T-cell (primary cell): ENCODE data around the gene SCNN1G. TPM values are rescaled to one million over a fixed set of nuclear protein-coding genes. Genes with fewer than 3 reads are reported as not detected.
A peak's percentile ranks its signal among the peaks of the same experiment; 100 is the strongest.

Experiments used
- ATAC-seq, 4 experiments: fragments of 200-7000 bp in 3 of 4; fragments of 150-1000 bp in 1 of 4; cut with Tn5 transposase; replicated peaks in 1 of 4; 1 replicate in 3 of 4; 2 replicates in 1 of 4; pipeline ENCODE4 v1.10.0; 2021; ENCODE audit warnings: moderate library complexity in 3 of 4, mild to moderate bottlenecking in 2 of 4, moderate number of reproducible peaks in 1 of 4
- CTCF ChIA-PET, 2 donors: fragments of 300-600 bp; sonication (Branson Sonifier 250); formaldehyde crosslinking; loops; one replicate each; lab custom pipeline; 2022; ENCODE audit warnings: antibody characterized with exemption in 2 of 2; lab: Charles Lee
- POLR2A ChIA-PET, 2 donors: fragments of 300-600 bp; sonication (Branson Sonifier 250); formaldehyde crosslinking; loops; one replicate each; lab custom pipeline; 2022; ENCODE audit warnings: antibody characterized with exemption in 2 of 2; lab: Charles Lee
- DNase-seq, 35 experiments: peaks; one replicate each; pipeline versions ENCODE4 v3.0.0 to v3.0.0-alpha.2; 2013 to 2023
- H3K27ac ChIP-seq: one replicate; pipeline ENCODE4 v1.5.1; 2013; ENCODE audit warnings: low read length
- H3K27me3 ChIP-seq, 2 experiments: replicated peaks in 1 of 2; 1 replicate in 1 of 2; 2 replicates in 1 of 2; pipeline versions ENCODE4 v1.6.1 to v1.7.0; 2013; ENCODE audit warnings: low read length in 1 of 2, mixed read lengths in 1 of 2; ENCODE audit not compliant: control insufficient read depth in 2 of 2, insufficient read depth in 2 of 2; ENCODE audit errors: extremely low read depth in 1 of 2
- H3K36me3 ChIP-seq, 2 donors: 1 replicate in 1 of 2; 2 replicates in 1 of 2; pipeline versions ENCODE4 v1.6.1 to v1.7.0; 2013; ENCODE audit warnings: low read length in 1 of 2; ENCODE audit not compliant: control insufficient read depth in 2 of 2, insufficient read depth in 1 of 2; ENCODE audit errors: extremely low read depth in 1 of 2
- H3K4me1 ChIP-seq, 2 experiments: 1 replicate in 1 of 2; 2 replicates in 1 of 2; pipeline versions ENCODE4 v1.6.1 to v1.7.0; 2013; ENCODE audit warnings: low read length in 2 of 2, mixed read lengths in 1 of 2; ENCODE audit not compliant: insufficient read depth in 2 of 2, control insufficient read depth in 1 of 2; ENCODE audit errors: extremely low read depth in 1 of 2
- H3K4me3 ChIP-seq, 2 donors: 1 replicate in 1 of 2; 2 replicates in 1 of 2; pipeline versions ENCODE4 v1.5.1 to v1.7.0; 2013; ENCODE audit warnings: mild to moderate bottlenecking in 2 of 2, low read length in 1 of 2, moderate library complexity in 1 of 2; ENCODE audit not compliant: control insufficient read depth in 1 of 2; ENCODE audit errors: extremely low read depth in 1 of 2
- H3K9me3 ChIP-seq: 2 replicates; pipeline ENCODE4 v1.7.0; 2013
- H3K27ac Mint-ChIP-seq, 2 donors: one replicate each; pipeline ENCODE4 v1.8.0; 2020 to 2021; ENCODE audit warnings: mild to moderate bottlenecking in 2 of 2, mixed read lengths in 2 of 2
- H3K27me3 Mint-ChIP-seq, 2 donors: one replicate each; pipeline ENCODE4 v1.8.0; 2021 to 2022; ENCODE audit warnings: mixed read lengths in 2 of 2
- H3K36me3 Mint-ChIP-seq: one replicate; pipeline ENCODE4 v1.8.0; 2021; ENCODE audit warnings: mixed read lengths
- H3K4me1 Mint-ChIP-seq, 3 donors: one replicate each; pipeline ENCODE4 v1.8.0; 2020 to 2022; ENCODE audit warnings: mixed read lengths in 3 of 3, mild to moderate bottlenecking in 1 of 3
- H3K4me3 Mint-ChIP-seq, 3 donors: one replicate each; pipeline ENCODE4 v1.8.0; 2020 to 2022; ENCODE audit warnings: mild to moderate bottlenecking in 3 of 3, mixed read lengths in 3 of 3, moderate library complexity in 3 of 3
- H3K9me3 Mint-ChIP-seq, 3 donors: one replicate each; pipeline ENCODE4 v1.8.0; 2020 to 2022; ENCODE audit warnings: mixed read lengths in 3 of 3
- WGBS: methylation state at CpG from one replicate; pipeline ENCODE4 v1.1.5; 2013; ENCODE audit warnings: missing lambda C conversion rate; ENCODE audit not compliant: insufficient coverage; 5-methylcytosine and 5-hydroxymethylcytosine counted together
- total RNA-seq, 35 experiments: library from RNA in 6 of 35; stranded (reverse) in 6 of 35; fragments of 120-200 nt in 1 of 35; gene quantifications; one replicate each; pipeline versions ENCODE4 v1.2.1 to v1.2.4 and lab custom pipeline; 2013 to 2026

The SCNN1G gene
- total RNA-seq, 5 donors from 2014 or later (not counting 1 experiment from before 2014, with no cell fraction given): not detected

DNA sequence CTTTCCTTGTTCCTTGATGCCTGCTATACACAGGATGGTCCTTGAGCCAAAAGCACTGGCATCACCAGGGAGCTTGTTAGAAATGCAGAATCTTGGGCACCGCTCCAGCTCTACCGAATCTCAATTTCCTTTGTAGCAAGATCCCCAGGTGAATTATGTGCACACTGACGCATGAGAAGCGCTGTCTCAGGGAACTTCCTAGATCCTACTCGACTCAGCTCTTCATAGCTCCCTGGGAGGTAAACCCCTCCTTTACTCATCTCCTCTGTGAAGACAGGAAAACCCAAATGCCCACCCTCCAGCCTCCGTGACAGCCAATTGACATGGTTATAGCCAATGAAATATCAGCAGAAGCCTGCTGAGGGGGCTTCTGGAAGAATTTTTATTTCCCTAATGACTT is 37.4 kb upstream of the SCNN1G start:
- WGBS: 72% methylated on average over 5 of the region's 6 CpGs
- CTCF ChIA-PET: no interaction called here
- Mint-ChIP-seq H3K4me3 (no peak overlapping the region), H3K36me3 (no peaks in the 10 kb centered on the region), H3K27ac (no peak overlapping the region), H3K4me1 (peaks cover 21 to 24% (median 24%) of the 10 kb centered on the region in 3 donors), H3K27me3 (no peaks in the 10 kb centered on the region), H3K9me3 (no peaks in the 10 kb centered on the region)
- Histone ChIP-seq H3K36me3 (no peaks in the 10 kb centered on the region), H3K4me3 (no peak overlapping the region), H3K27me3 (no peaks in the 10 kb centered on the region), H3K9me3 (no peaks in the 10 kb centered on the region), H3K27ac (no peak overlapping the region), H3K4me1 (peaks cover 0 to 10% of the 10 kb centered on the region in 2 experiments)
- DNase-seq: no peak
- POLR2A ChIA-PET: interaction anchor here in 1 of 2 donors (0.6 kb wide), 1 partner anchor 12 kb away, joined by 4 read pairs; no protein-coding TSS in a partner anchor
- ATAC-seq: no peak

GRCh38 chr16:23145608-23146007 is 36.9 kb upstream of the SCNN1G start:
- WGBS: 92% methylated on average over 2 of the region's 3 CpGs
- H3K27me3 Mint-ChIP-seq: no peaks in the 10 kb centered on the region
- H3K9me3 Mint-ChIP-seq: no peaks in the 10 kb centered on the region
- H3K9me3 ChIP-seq: no peaks in the 10 kb centered on the region
- ATAC-seq: no peak
- H3K36me3 ChIP-seq: no peaks in the 10 kb centered on the region
- no peak for DNase-seq
- CTCF ChIA-PET: no interaction called here
- no peaks in the 10 kb centered on the region for H3K36me3 Mint-ChIP-seq
- H3K4me3 Mint-ChIP-seq: no peak overlapping the region
- no peaks in the 10 kb centered on the region for H3K27me3 ChIP-seq
- H3K27ac ChIP-seq: no peak overlapping the region
- POLR2A ChIA-PET: interaction anchor here in 1 of 2 donors (0.6 kb wide), 1 partner anchor 13 kb away, joined by 4 read pairs; no protein-coding TSS in a partner anchor
- peaks cover 0 to 10% of the 10 kb centered on the region in 2 experiments for H3K4me1 ChIP-seq
- no peak overlapping the region for H3K27ac Mint-ChIP-seq
- H3K4me1 Mint-ChIP-seq: peaks cover 22 to 25% (median 24%) of the 10 kb centered on the region in 3 donors
- H3K4me3 ChIP-seq: no peak overlapping the region

DNA sequence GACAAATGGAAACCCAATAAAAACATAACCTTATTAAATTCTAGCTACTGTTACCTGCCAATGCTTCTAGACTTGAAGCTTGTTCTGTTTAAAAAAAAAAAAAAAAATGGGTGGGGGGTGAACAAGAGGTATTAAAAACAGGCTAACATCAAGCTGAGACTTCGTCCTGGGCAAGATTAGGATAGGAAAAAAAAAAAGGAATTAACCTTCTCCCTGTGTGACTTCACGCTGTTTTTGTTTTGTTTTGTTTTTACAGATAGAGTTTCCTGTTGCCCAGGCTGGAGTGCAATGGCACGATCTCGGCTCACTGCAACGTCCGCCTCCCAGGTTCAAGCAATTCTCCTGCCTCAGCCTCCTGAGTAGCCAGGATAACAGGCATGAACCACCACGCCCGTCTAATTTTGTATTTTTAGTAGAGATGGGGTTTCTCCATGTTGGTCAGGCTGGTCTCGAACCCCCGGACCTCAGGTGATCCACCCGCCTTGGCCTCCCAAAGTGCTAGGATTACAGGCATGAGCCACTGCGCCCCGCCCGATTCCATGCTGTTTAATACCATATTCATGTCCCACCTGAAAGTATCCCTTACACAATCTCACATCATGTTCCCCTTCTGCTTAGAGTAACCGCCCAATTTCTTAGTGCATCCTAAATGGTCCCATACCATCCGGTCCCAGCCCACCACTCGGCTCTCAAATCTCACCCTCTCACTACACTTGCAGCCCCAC is 35.5 kb upstream of the SCNN1G start:
- ATAC-seq: no peak
- ChIA-PET CTCF (interaction anchor here in 1 of 2 donors (0.5 to 0.7 kb wide), 2 partner anchors 14 to 255 kb away, joined by 3 to 5 read pairs; no protein-coding TSS in a partner anchor), POLR2A (interaction anchor here in 1 of 2 donors (0.5 kb wide), 1 partner anchor 361 kb away, joined by 3 read pairs; no protein-coding TSS in a partner anchor)
- no peak for DNase-seq
- Histone ChIP-seq H3K36me3 (no peaks in the 10 kb centered on the region), H3K4me3 (no peak overlapping the region), H3K4me1 (peaks cover 0 to 10% of the 10 kb centered on the region in 2 experiments), H3K27me3 (peaks cover 0 to 2% of the 10 kb centered on the region in 2 experiments), H3K27ac (no peak overlapping the region), H3K9me3 (no peaks in the 10 kb centered on the region)
- Mint-ChIP-seq H3K9me3 (no peaks in the 10 kb centered on the region), H3K27me3 (no peaks in the 10 kb centered on the region), H3K27ac (no peak overlapping the region), H3K4me3 (peak overlapping the region in 2 of 3 donors; percentile 17 to 25), H3K36me3 (no peaks in the 10 kb centered on the region), H3K4me1 (peaks cover 22 to 25% (median 24%) of the 10 kb centered on the region in 3 donors)
- 94% methylated on average over 10 of the region's 17 CpGs for WGBS

GRCh38 chr16:23147666-23148065 is 34.9 kb upstream of the SCNN1G start:
- 100% methylated on average over 3 of the region's 4 CpGs for WGBS
- Mint-ChIP-seq H3K36me3 (no peaks in the 10 kb centered on the region), H3K27me3 (no peaks in the 10 kb centered on the region), H3K27ac (no peak overlapping the region), H3K4me3 (peak overlapping the region; percentile 84 to 96 (median 86)), H3K9me3 (no peaks in the 10 kb centered on the region), H3K4me1 (peaks cover 22 to 25% (median 24%) of the 10 kb centered on the region in 3 donors)
- Histone ChIP-seq H3K4me3 (no peak overlapping the region), H3K27me3 (peaks cover 0 to 2% of the 10 kb centered on the region in 2 experiments), H3K9me3 (no peaks in the 10 kb centered on the region), H3K36me3 (no peaks in the 10 kb centered on the region), H3K4me1 (peaks cover 0 to 10% of the 10 kb centered on the region in 2 experiments), H3K27ac (no peak overlapping the region)
- POLR2A ChIA-PET: no interaction called here
- CTCF ChIA-PET: no interaction called here
- DNase-seq (no peak), ATAC-seq (no peak)

GRCh38 chr16:23148166-23148512 is 34.4 kb upstream of the SCNN1G start:
- peak overlapping the region in 1 of 2 donors; percentile 87 for H3K27ac Mint-ChIP-seq
- peak overlapping the region; percentile 34 to 54 for H3K4me3 ChIP-seq
- peaks cover 0 to 2% of the 10 kb centered on the region in 2 experiments for H3K27me3 ChIP-seq
- H3K27ac ChIP-seq: no peak overlapping the region
- no peaks in the 10 kb centered on the region for H3K9me3 Mint-ChIP-seq
- POLR2A ChIA-PET: no interaction called here
- ATAC-seq: no peak
- no peaks in the 10 kb centered on the region for H3K9me3 ChIP-seq
- no peaks in the 10 kb centered on the region for H3K27me3 Mint-ChIP-seq
- 53% methylated on average over 3 of the region's 7 CpGs for WGBS
- no peaks in the 10 kb centered on the region for H3K36me3 Mint-ChIP-seq
- H3K4me1 ChIP-seq: peaks cover 0 to 10% of the 10 kb centered on the region in 2 experiments
- peak in 1 of 35 experiments; percentile 11 for DNase-seq
- H3K4me3 Mint-ChIP-seq: peak overlapping the region; percentile 84 to 96 (median 86)
- CTCF ChIA-PET: no interaction called here
- H3K36me3 ChIP-seq: no peaks in the 10 kb centered on the region
- peaks cover 22 to 25% (median 24%) of the 10 kb centered on the region in 3 donors for H3K4me1 Mint-ChIP-seq

- peaks cover 0 to 10% of the 10 kb centered on the region in 2 experiments for H3K4me1 ChIP-seq
- under 1% methylated on average over 103 of the region's 103 CpGs for WGBS
- ATAC-seq (peak; percentile 46 to 54 (median 50)), DNase-seq (peak; percentile 2 to 73 (median 38))
- Mint-ChIP-seq H3K27me3 (no peaks in the 10 kb centered on the region), H3K36me3 (no peaks in the 10 kb centered on the region), H3K4me3 (peak overlapping the region; percentile 84 to 96 (median 86)), H3K27ac (peak overlapping the region in 1 of 2 donors; percentile 87), H3K9me3 (no peaks in the 10 kb centered on the region), H3K4me1 (peaks cover 22 to 25% (median 24%) of the 10 kb centered on the region in 3 donors)
- ChIA-PET POLR2A (no interaction called here), CTCF (interaction anchor here in 1 of 2 donors (0.5 kb wide), 1 partner anchor 1562 kb away, joined by 3 read pairs; no protein-coding TSS in a partner anchor)
- H3K9me3 ChIP-seq: no peaks in the 10 kb centered on the region
- H3K27me3 ChIP-seq: peaks cover 0 to 2% of the 10 kb centered on the region in 2 experiments
- H3K36me3 ChIP-seq: no peaks in the 10 kb centered on the region
- peak overlapping the region; percentile 34 to 54 for H3K4me3 ChIP-seq
- no peak overlapping the region for H3K27ac ChIP-seq
These were observed 33.9 kb upstream of the SCNN1G start for GRCh38 chr16:23148513-23149266.
